ENCODE data around the gene SC5D. TPM values are rescaled to one million over a fixed set of nuclear protein-coding genes. Genes with fewer than 3 reads are reported as not detected.

SC5D gene
- total and polyA plus RNA-seq, 3 experiments from 2014 or later: 7.8 to 23.6 (median 21.9) TPM

GRCh38 chr11:121253951-121254350, 38.6 kb upstream of the SC5D start:
- Histone ChIP-seq H3K9me3 (ENCODE audit: low read length) (no peaks in the 10 kb centered on the region), H3K36me3 (ENCODE audit: insufficient read depth, low read length) (no peaks in the 10 kb centered on the region), H3K4me3 (ENCODE audit: low read length) (no peak overlapping the region), H3K4me1 (ENCODE audit: insufficient read depth, low read length) (no peaks in the 10 kb centered on the region), H3K27ac (ENCODE audit: low read depth, low read length) (no peak overlapping the region), H3K27me3 (ENCODE audit: insufficient read depth, low read length, poor library complexity, severe bottlenecking) (no peaks in the 10 kb centered on the region)
- ChIA-PET CTCF (no interaction called here), POLR2A (no interaction called here)
- peaks cover 0 to 5% (median 4%) of the 10 kb centered on the region in 3 donors for H3K4me1 Mint-ChIP-seq
- H3K27ac Mint-ChIP-seq: no peak overlapping the region
- peaks cover 0 to 1% (median 0%) of the 10 kb centered on the region in 5 donors for H3K9me3 Mint-ChIP-seq
- H3K36me3 Mint-ChIP-seq: no peaks in the 10 kb centered on the region
- no peak for DNase-seq
- H3K27me3 Mint-ChIP-seq: peaks cover 4% of the 10 kb centered on the region in 2 donors
- no peak overlapping the region for H3K4me3 Mint-ChIP-seq

DNA sequence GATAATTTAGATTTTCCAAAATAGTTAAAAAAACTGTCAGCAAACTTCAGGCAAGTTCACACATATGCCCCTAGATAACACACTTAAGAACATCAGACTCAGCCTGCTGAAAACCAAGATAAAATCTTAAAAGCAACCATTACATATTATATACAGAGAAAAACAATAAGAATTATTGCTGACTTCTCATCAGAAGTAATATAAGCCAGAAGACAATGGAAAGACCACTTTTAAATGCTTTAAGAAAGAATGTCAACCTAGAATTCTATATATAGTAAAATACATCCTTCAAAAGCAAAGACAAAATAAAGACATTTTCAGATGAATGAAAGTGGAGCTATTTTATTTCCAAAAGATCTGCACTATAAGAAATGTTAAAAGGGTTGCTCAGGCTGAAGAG, 37.8 kb upstream of the SC5D start:
- ChIA-PET CTCF (no interaction called here), POLR2A (no interaction called here)
- Mint-ChIP-seq H3K27me3 (peaks cover 4% of the 10 kb centered on the region in 2 donors), H3K36me3 (no peaks in the 10 kb centered on the region), H3K4me1 (no peaks in the 10 kb centered on the region), H3K4me3 (no peak overlapping the region), H3K27ac (no peak overlapping the region), H3K9me3 (peaks cover 0 to 1% (median 0%) of the 10 kb centered on the region in 5 donors)
- no peaks in the 10 kb centered on the region for H3K27me3 ChIP-seq (ENCODE audit: insufficient read depth, low read length, poor library complexity, severe bottlenecking)
- no peak overlapping the region for H3K27ac ChIP-seq (ENCODE audit: low read depth, low read length)
- no peaks in the 10 kb centered on the region for H3K9me3 ChIP-seq (ENCODE audit: low read length)
- H3K4me1 ChIP-seq (ENCODE audit: insufficient read depth, low read length): no peaks in the 10 kb centered on the region
- no peak overlapping the region for H3K4me3 ChIP-seq (ENCODE audit: low read length)
- DNase-seq: no peak
- H3K36me3 ChIP-seq (ENCODE audit: insufficient read depth, low read length): no peaks in the 10 kb centered on the region

GRCh38 chr11:121255473-121256125, 37.0 kb upstream of the SC5D start:
- POLR2A ChIA-PET: no interaction called here
- Mint-ChIP-seq H3K4me1 (no peaks in the 10 kb centered on the region), H3K36me3 (no peaks in the 10 kb centered on the region), H3K27ac (no peak overlapping the region), H3K9me3 (peaks cover 0 to 1% (median 0%) of the 10 kb centered on the region in 5 donors), H3K4me3 (no peak overlapping the region), H3K27me3 (peaks cover 0 to 4% of the 10 kb centered on the region in 2 donors)
- DNase-seq: no peak
- CTCF ChIA-PET: no interaction called here
- Histone ChIP-seq H3K36me3 (ENCODE audit: insufficient read depth, low read length) (no peaks in the 10 kb centered on the region), H3K4me3 (ENCODE audit: low read length) (no peak overlapping the region), H3K27me3 (ENCODE audit: insufficient read depth, low read length, poor library complexity, severe bottlenecking) (no peaks in the 10 kb centered on the region), H3K27ac (ENCODE audit: low read depth, low read length) (no peak overlapping the region), H3K4me1 (ENCODE audit: insufficient read depth, low read length) (no peaks in the 10 kb centered on the region), H3K9me3 (ENCODE audit: low read length) (no peaks in the 10 kb centered on the region)

GRCh38 chr11:121257289-121257688, 35.3 kb upstream of the SC5D start:
- ChIA-PET CTCF (no interaction called here), POLR2A (no interaction called here)
- H3K9me3 ChIP-seq (ENCODE audit: low read length): no peaks in the 10 kb centered on the region
- no peaks in the 10 kb centered on the region for H3K27me3 ChIP-seq (ENCODE audit: insufficient read depth, low read length, poor library complexity, severe bottlenecking)
- no peak overlapping the region for H3K27ac ChIP-seq (ENCODE audit: low read depth, low read length)
- H3K27ac Mint-ChIP-seq: no peak overlapping the region
- peaks cover 0 to 2% (median 0%) of the 10 kb centered on the region in 5 donors for H3K9me3 Mint-ChIP-seq
- no peaks in the 10 kb centered on the region for H3K4me1 Mint-ChIP-seq
- peaks cover 6 to 8% of the 10 kb centered on the region in 2 donors for H3K27me3 Mint-ChIP-seq
- no peak overlapping the region for H3K4me3 ChIP-seq (ENCODE audit: low read length)
- H3K4me3 Mint-ChIP-seq: no peak overlapping the region
- H3K4me1 ChIP-seq (ENCODE audit: insufficient read depth, low read length): no peaks in the 10 kb centered on the region
- DNase-seq: no peak
- no peaks in the 10 kb centered on the region for H3K36me3 Mint-ChIP-seq
- no peaks in the 10 kb centered on the region for H3K36me3 ChIP-seq (ENCODE audit: insufficient read depth, low read length)

DNA sequence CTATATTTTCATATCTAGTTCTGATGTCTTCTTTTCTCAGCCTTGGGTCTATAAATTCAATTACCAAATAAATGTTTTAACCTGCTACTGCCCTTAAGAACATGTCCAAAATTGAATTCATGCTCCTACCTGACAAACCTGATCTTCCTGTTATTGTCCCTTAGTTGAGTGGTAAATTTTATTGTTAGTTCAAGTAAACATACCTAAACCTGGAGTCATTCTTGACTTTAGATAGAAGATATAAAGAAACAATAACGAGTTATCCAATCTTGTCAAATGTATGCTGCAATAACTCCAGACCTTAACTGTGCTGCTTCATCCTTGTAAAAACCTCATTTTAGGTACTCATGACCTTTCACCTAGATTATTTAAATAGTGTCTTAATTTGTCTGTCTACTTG, 34.6 kb upstream of the SC5D start:
- CTCF ChIA-PET: no interaction called here
- no peak for DNase-seq
- Histone ChIP-seq H3K4me1 (ENCODE audit: insufficient read depth, low read length) (no peaks in the 10 kb centered on the region), H3K27me3 (ENCODE audit: insufficient read depth, low read length, poor library complexity, severe bottlenecking) (no peaks in the 10 kb centered on the region), H3K4me3 (ENCODE audit: low read length) (no peak overlapping the region), H3K27ac (ENCODE audit: low read depth, low read length) (no peak overlapping the region), H3K36me3 (ENCODE audit: insufficient read depth, low read length) (no peaks in the 10 kb centered on the region), H3K9me3 (ENCODE audit: low read length) (no peaks in the 10 kb centered on the region)
- H3K27ac Mint-ChIP-seq: no peak overlapping the region
- POLR2A ChIA-PET: no interaction called here
- peaks cover 0 to 6% (median under 1%) of the 10 kb centered on the region in 3 donors for H3K36me3 Mint-ChIP-seq
- no peak overlapping the region for H3K4me3 Mint-ChIP-seq
- peaks cover 3 to 9% (median 5%) of the 10 kb centered on the region in 5 donors for H3K9me3 Mint-ChIP-seq
- peaks cover 12 to 13% of the 10 kb centered on the region in 2 donors for H3K27me3 Mint-ChIP-seq
- H3K4me1 Mint-ChIP-seq: no peaks in the 10 kb centered on the region

GRCh38 chr11:121265586-121265985, 27.0 kb upstream of the SC5D start:
- ChIA-PET POLR2A (no interaction called here), CTCF (no interaction called here)
- no peak overlapping the region for H3K27ac ChIP-seq (ENCODE audit: low read depth, low read length)
- no peak overlapping the region for H3K4me3 ChIP-seq (ENCODE audit: low read length)
- no peak for DNase-seq
- no peak overlapping the region for H3K4me3 Mint-ChIP-seq
- H3K9me3 ChIP-seq (ENCODE audit: low read length): no peaks in the 10 kb centered on the region
- no peak overlapping the region for H3K27ac Mint-ChIP-seq
- peaks cover 5% of the 10 kb centered on the region for H3K27me3 ChIP-seq (ENCODE audit: insufficient read depth, low read length, poor library complexity, severe bottlenecking)
- H3K36me3 Mint-ChIP-seq: peaks cover 0 to 19% (median 2%) of the 10 kb centered on the region in 3 donors
- peaks cover 37 to 80% of the 10 kb centered on the region in 2 donors for H3K27me3 Mint-ChIP-seq
- H3K9me3 Mint-ChIP-seq: peaks cover 7 to 15% (median 10%) of the 10 kb centered on the region in 5 donors
- no peaks in the 10 kb centered on the region for H3K4me1 Mint-ChIP-seq
- no peaks in the 10 kb centered on the region for H3K36me3 ChIP-seq (ENCODE audit: insufficient read depth, low read length)
- no peaks in the 10 kb centered on the region for H3K4me1 ChIP-seq (ENCODE audit: insufficient read depth, low read length)

GRCh38 chr11:121268581-121268980, 24.0 kb upstream of the SC5D start:
- H3K27ac ChIP-seq (ENCODE audit: low read depth, low read length): no peak overlapping the region
- H3K27me3 Mint-ChIP-seq: peaks cover 32 to 77% of the 10 kb centered on the region in 2 donors
- CTCF ChIA-PET: no interaction called here
- H3K36me3 Mint-ChIP-seq: peaks cover 0 to 7% (median 0%) of the 10 kb centered on the region in 3 donors
- H3K27ac Mint-ChIP-seq: no peak overlapping the region
- no peaks in the 10 kb centered on the region for H3K9me3 ChIP-seq (ENCODE audit: low read length)
- H3K4me1 ChIP-seq (ENCODE audit: insufficient read depth, low read length): no peaks in the 10 kb centered on the region
- no peak overlapping the region for H3K4me3 Mint-ChIP-seq
- no peak overlapping the region for H3K4me3 ChIP-seq (ENCODE audit: low read length)
- H3K9me3 Mint-ChIP-seq: peaks cover 0 to 2% (median under 1%) of the 10 kb centered on the region in 5 donors
- no peaks in the 10 kb centered on the region for H3K4me1 Mint-ChIP-seq
- H3K36me3 ChIP-seq (ENCODE audit: insufficient read depth, low read length): no peaks in the 10 kb centered on the region
- DNase-seq: no peak
- POLR2A ChIA-PET: no interaction called here
- peaks cover 5% of the 10 kb centered on the region for H3K27me3 ChIP-seq (ENCODE audit: insufficient read depth, low read length, poor library complexity, severe bottlenecking)

GRCh38 chr11:121270001-121270678, 22.4 kb upstream of the SC5D start:
- Mint-ChIP-seq H3K9me3 (no peaks in the 10 kb centered on the region), H3K36me3 (peaks cover 0 to 3% (median 0%) of the 10 kb centered on the region in 3 donors), H3K27ac (no peak overlapping the region), H3K4me3 (no peak overlapping the region), H3K27me3 (peaks cover 26 to 62% of the 10 kb centered on the region in 2 donors), H3K4me1 (no peaks in the 10 kb centered on the region)
- POLR2A ChIA-PET: no interaction called here
- Histone ChIP-seq H3K9me3 (ENCODE audit: low read length) (no peaks in the 10 kb centered on the region), H3K27ac (ENCODE audit: low read depth, low read length) (no peak overlapping the region), H3K27me3 (ENCODE audit: insufficient read depth, low read length, poor library complexity, severe bottlenecking) (peaks cover 5% of the 10 kb centered on the region), H3K4me3 (ENCODE audit: low read length) (no peak overlapping the region), H3K4me1 (ENCODE audit: insufficient read depth, low read length) (no peaks in the 10 kb centered on the region), H3K36me3 (ENCODE audit: insufficient read depth, low read length) (no peaks in the 10 kb centered on the region)
- CTCF ChIA-PET: no interaction called here
- DNase-seq: no peak
